Sigmoid colon (tissue), 7 donors: Measurements from ENCODE around the gene PRR18. TPM values are rescaled to one million over a fixed set of nuclear protein-coding genes. Genes with fewer than 3 reads are reported as not detected.

Experiments used
- DNase-seq: peaks from one replicate; pipeline ENCODE4 v3.0.0-alpha.2; 2019
- H3K27ac ChIP-seq, 4 donors: fragments of 200-600 bp; sonication (generic); one replicate each; pipeline ENCODE4 v1.5.1; 2016 to 2019; ENCODE audit warnings: mild to moderate bottlenecking in 1 of 4
- H3K27me3 ChIP-seq, 3 donors: fragments of 200-600 bp; sonication (generic); one replicate each; pipeline ENCODE4 v1.5.1; 2019; ENCODE audit warnings: mild to moderate bottlenecking in 1 of 3
- H3K36me3 ChIP-seq, 4 donors: fragments of 200-600 bp; sonication (generic); one replicate each; pipeline ENCODE4 v1.5.1; 2016 to 2019
- H3K4me1 ChIP-seq, 4 donors: fragments of 200-600 bp; sonication (generic); one replicate each; pipeline ENCODE4 v1.5.1; 2017 to 2019
- H3K4me3 ChIP-seq, 4 donors: fragments of 200-600 bp; sonication (generic); one replicate each; pipeline ENCODE4 v1.5.1; 2017 to 2019; ENCODE audit warnings: mild to moderate bottlenecking in 2 of 4, moderate library complexity in 1 of 4
- H3K9me3 ChIP-seq, 4 donors: fragments of 200-600 bp in 3 of 4; sonication (generic) in 3 of 4; one replicate each; pipeline versions ENCODE4 v1.5.1 to v1.6.1; 2013 to 2019
- CTCF ChIP-seq, 4 experiments: fragments of 450-650 bp in 3 of 4; fragments of 200-600 bp in 1 of 4; IDR thresholded peaks; one replicate each; pipeline ENCODE4 v1.5.1; 2016 to 2019; ENCODE audit warnings: antibody characterized with exemption in 4 of 4, mild to moderate bottlenecking in 3 of 4, moderate library complexity in 2 of 4
- EP300 ChIP-seq, 4 donors: sonication (generic); formaldehyde crosslinking; IDR thresholded peaks; one replicate each; pipeline ENCODE4 v1.6.1; 2017; ENCODE audit warnings: antibody characterized with exemption in 4 of 4
- POLR2A ChIP-seq, 2 donors: fragments of 450-650 bp; IDR thresholded peaks; one replicate each; pipeline ENCODE4 v1.6.1; 2016; ENCODE audit warnings: antibody characterized with exemption in 2 of 2, mild to moderate bottlenecking in 2 of 2, moderate library complexity in 2 of 2
- POLR2AphosphoS5 ChIP-seq, 4 donors: sonication (generic); formaldehyde crosslinking; IDR thresholded peaks; one replicate each; pipeline ENCODE4 v1.6.1; 2017; ENCODE audit warnings: antibody characterized with exemption in 4 of 4
- WGBS, 2 donors: extraction: QIAGEN DNeasy Blood & Tissue Kit; methylation state at CpG; one replicate each; pipeline ENCODE4 v1.1.7; 2013; 5-methylcytosine and 5-hydroxymethylcytosine counted together
- intact Hi-C: fragments of 100-400 bp; cut with DNase I; formaldehyde crosslinking; loops from one replicate; pipeline ENCODE4 v1.15.1; 2023
- polyA plus RNA-seq, 3 donors: library from polyadenylated mRNA; stranded (reverse); fragments of 200-250 nt; gene quantifications; one replicate each; pipeline ENCODE4 v1.2.3, GENCODE V29; 2013
- total RNA-seq, 4 donors: library from RNA; depleted of rRNA; stranded (reverse); fragments of >200 nt; gene quantifications; one replicate each; pipeline ENCODE4 v1.1.0, GENCODE V29; 2016
- donor health status: healthy with polysubstance abuse.
- donor health status: Bipolar disorder and iron deficiency.
- donor health status: healthy.

The PRR18 gene
- total and polyA plus RNA-seq, 7 donors: 0.06 to 0.41 TPM; not detected in 5

- peaks cover 0 to 11% (median 0%) of the 10 kb centered on the region in 3 donors for H3K27me3 ChIP-seq
- no peak overlapping the region for H3K4me3 ChIP-seq
- H3K9me3 ChIP-seq: no peaks in the 10 kb centered on the region
- 57 to 82% methylated on average over 8 of the region's 8 CpGs for WGBS, 2 donors
- intact Hi-C loops: no loop called here
- H3K4me1 ChIP-seq: peaks cover 3 to 16% (median 9%) of the 10 kb centered on the region in 4 donors
- H3K27ac ChIP-seq: no peak overlapping the region
- DNase-seq: no peak
- no peaks in the 10 kb centered on the region for H3K36me3 ChIP-seq
- no peak for TF ChIP-seq CTCF (IDR thresholded peaks at IDR 0.05)
- TF ChIP-seq POLR2A (IDR thresholded peaks at IDR 0.05): no peak
- TF ChIP-seq EP300 (IDR thresholded peaks at IDR 0.05): no peak
- TF ChIP-seq POLR2AphosphoS5 (IDR thresholded peaks at IDR 0.05): no peak
Observed at GRCh38 chr6:166278579-166279392, 29.4 kb downstream of the PRR18 start.

DNA sequence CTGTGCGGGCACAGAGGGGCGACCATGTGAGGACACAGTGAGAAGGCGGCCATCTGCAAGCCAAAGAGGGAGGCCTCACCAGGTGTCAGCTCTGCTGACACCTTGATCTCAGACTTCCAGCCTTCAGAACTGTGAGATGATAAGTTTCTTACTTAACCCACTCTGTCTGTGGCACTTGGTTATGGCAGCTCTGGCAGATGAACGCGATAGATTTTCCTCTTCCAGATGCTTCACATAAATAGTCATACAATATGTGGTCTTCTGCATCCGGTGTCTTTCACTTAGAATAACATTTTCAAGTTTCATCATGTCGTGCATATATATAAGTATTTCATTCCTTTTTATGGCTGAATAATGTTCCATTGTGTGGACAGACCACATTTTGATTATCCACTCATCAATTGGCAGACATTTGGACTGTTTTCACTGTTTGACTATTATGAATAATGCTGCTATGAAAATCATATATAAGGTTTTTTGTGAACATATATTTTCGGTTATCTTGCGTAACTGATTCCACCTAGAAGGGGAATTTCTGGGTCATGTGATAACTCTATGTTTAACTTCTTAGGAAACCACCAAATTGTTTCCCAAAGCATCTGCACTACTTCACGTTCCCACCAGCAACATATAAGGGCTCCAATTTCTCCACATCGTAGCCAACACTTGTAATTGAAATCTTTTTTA lies 30.2 kb downstream of the PRR18 start:
- H3K27me3 ChIP-seq: peaks cover 0 to 9% (median 0%) of the 10 kb centered on the region in 3 donors
- H3K4me3 ChIP-seq: no peak overlapping the region
- TF ChIP-seq POLR2A (IDR thresholded peaks at IDR 0.05) (no peak), POLR2AphosphoS5 (IDR thresholded peaks at IDR 0.05) (no peak), CTCF (IDR thresholded peaks at IDR 0.05) (no peak), EP300 (IDR thresholded peaks at IDR 0.05) (no peak)
- H3K4me1 ChIP-seq: peaks cover 3 to 16% (median 9%) of the 10 kb centered on the region in 4 donors
- DNase-seq: no peak
- H3K27ac ChIP-seq: no peak overlapping the region
- intact Hi-C loops: no loop called here
- H3K36me3 ChIP-seq: no peaks in the 10 kb centered on the region
- no peaks in the 10 kb centered on the region for H3K9me3 ChIP-seq
- 80 to 84% methylated on average over 11 of the region's 11 CpGs for WGBS, 2 donors

DNA sequence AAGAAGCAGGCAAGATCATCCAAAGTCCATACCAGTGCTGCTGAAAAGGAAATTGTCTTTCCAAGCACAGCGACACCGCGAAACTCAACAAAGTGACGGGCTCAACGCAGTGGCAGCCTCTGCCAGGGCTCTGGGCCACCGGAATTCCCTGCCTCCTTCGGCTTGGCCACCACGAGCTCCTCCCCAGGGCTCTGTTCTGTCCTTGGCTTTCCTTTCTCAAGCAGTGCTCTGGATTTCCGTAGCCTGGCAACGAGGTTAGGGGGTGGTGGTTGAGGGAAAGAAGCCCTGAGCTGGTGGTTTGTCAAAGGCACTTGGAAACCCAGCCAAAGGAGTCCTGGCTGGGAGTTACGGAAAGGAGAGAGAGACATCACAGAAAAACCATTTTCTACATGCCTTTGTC lies 31.2 kb downstream of the PRR18 start:
- H3K36me3 ChIP-seq: no peaks in the 10 kb centered on the region
- no peak for DNase-seq
- peaks cover 0 to 9% (median 0%) of the 10 kb centered on the region in 3 donors for H3K27me3 ChIP-seq
- intact Hi-C loops: no loop called here
- TF ChIP-seq POLR2A (IDR thresholded peaks at IDR 0.05) (no peak), POLR2AphosphoS5 (IDR thresholded peaks at IDR 0.05) (no peak), CTCF (IDR thresholded peaks at IDR 0.05) (no peak), EP300 (IDR thresholded peaks at IDR 0.05) (no peak)
- WGBS, 2 donors: 55 to 72% methylated on average over 11 of the region's 11 CpGs
- H3K9me3 ChIP-seq: no peaks in the 10 kb centered on the region
- peaks cover 3 to 16% (median 9%) of the 10 kb centered on the region in 4 donors for H3K4me1 ChIP-seq
- H3K27ac ChIP-seq: no peak overlapping the region
- no peak overlapping the region for H3K4me3 ChIP-seq

DNA sequence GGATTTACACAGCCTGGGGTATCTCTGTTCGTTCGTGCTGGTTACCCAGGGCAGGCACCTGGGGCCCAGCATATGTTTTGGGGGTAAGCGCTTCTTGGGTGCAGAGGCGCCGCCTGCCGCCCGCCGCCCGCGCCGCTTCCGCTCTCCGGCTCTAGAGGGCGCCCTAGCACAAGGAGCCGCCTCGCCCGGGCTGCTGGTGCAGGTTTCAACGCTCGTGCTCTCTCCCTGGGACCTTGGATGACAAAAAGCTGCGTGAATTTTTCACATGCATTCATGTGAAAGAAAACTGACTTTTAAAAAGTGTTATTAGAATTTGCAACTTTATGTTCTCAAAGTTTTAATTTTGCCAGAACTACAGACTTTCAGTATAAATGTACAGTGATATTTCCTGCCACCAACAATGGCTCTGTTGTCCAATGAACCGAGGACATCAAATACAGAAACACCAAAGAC lies 32.5 kb downstream of the PRR18 start:
- peaks cover 0 to 16% (median 0%) of the 10 kb centered on the region in 3 donors for H3K27me3 ChIP-seq
- H3K4me1 ChIP-seq: peaks cover 3 to 16% (median 9%) of the 10 kb centered on the region in 4 donors
- peak; percentile 81 to 99 (median 83) for TF ChIP-seq CTCF (IDR thresholded peaks at IDR 0.05)
- TF ChIP-seq POLR2A (IDR thresholded peaks at IDR 0.05): no peak
- no peak for TF ChIP-seq EP300 (IDR thresholded peaks at IDR 0.05)
- TF ChIP-seq POLR2AphosphoS5 (IDR thresholded peaks at IDR 0.05): no peak
- intact Hi-C loops: loop anchor here (1.0 kb wide), 1 partner anchor 126 kb away; no protein-coding TSS in a partner anchor
- no peak overlapping the region for H3K4me3 ChIP-seq
- WGBS, 2 donors: 1 to 3% methylated on average over 21 of the region's 21 CpGs
- no peaks in the 10 kb centered on the region for H3K36me3 ChIP-seq
- DNase-seq: peak; percentile 78
- H3K9me3 ChIP-seq: no peaks in the 10 kb centered on the region
- no peak overlapping the region for H3K27ac ChIP-seq
